LNCaP clone FGC (cell line): ENCODE data around the gene NR2F6.
A peak's percentile ranks its signal among the peaks of the same experiment; 100 is the strongest.

Experiments
- DNase-seq: peaks from one replicate; pipeline ENCODE4 v3.0.0-alpha.2; 2011; ENCODE audit warnings: low read depth
- H3K4me3 ChIP-seq: 2 replicates; pipeline ENCODE4 v1.5.1; 2011; ENCODE audit warnings: mild to moderate bottlenecking, low read depth, low read length, control low read depth
- CTCF ChIP-seq: IDR thresholded peaks from 2 replicates; pipeline ENCODE4 v1.5.1; 2012; ENCODE audit warnings: mild to moderate bottlenecking; ENCODE audit not compliant: control insufficient read depth, insufficient read depth; ENCODE audit errors: extremely low read depth

The NR2F6 gene

GRCh38 chr19:17214508-17215126, 31.1 kb downstream of the NR2F6 start:
- H3K4me3 ChIP-seq, result peak overlapping the region; percentile 85
- DNase-seq, result no peak
- TF ChIP-seq CTCF, result no peak

GRCh38 chr19:17213334-17213733, 32.4 kb downstream of the NR2F6 start:
- no peak overlapping the region for H3K4me3 ChIP-seq
- no peak for DNase-seq
- TF ChIP-seq CTCF, result no peak

- H3K4me3 ChIP-seq, result no peak overlapping the region
- no peak for DNase-seq
- no peak for TF ChIP-seq CTCF
Measured at GRCh38 chr19:17211547-17212446, 33.9 kb downstream of the NR2F6 start.

- TF ChIP-seq CTCF, result no peak
- no peak overlapping the region for H3K4me3 ChIP-seq
- no peak for DNase-seq
Measured at GRCh38 chr19:17210296-17210695, 35.4 kb downstream of the NR2F6 start.

GRCh38 chr19:17209126-17210036, 36.3 kb downstream of the NR2F6 start:
- H3K4me3 ChIP-seq, result no peak overlapping the region
- TF ChIP-seq CTCF, result no peak
- DNase-seq, result no peak

- TF ChIP-seq CTCF, result no peak
- no peak overlapping the region for H3K4me3 ChIP-seq
- no peak for DNase-seq
Measured at GRCh38 chr19:17206736-17207581, 38.8 kb downstream of the NR2F6 start.
